Measurements from ENCODE around the gene LIN28A.

DNA sequence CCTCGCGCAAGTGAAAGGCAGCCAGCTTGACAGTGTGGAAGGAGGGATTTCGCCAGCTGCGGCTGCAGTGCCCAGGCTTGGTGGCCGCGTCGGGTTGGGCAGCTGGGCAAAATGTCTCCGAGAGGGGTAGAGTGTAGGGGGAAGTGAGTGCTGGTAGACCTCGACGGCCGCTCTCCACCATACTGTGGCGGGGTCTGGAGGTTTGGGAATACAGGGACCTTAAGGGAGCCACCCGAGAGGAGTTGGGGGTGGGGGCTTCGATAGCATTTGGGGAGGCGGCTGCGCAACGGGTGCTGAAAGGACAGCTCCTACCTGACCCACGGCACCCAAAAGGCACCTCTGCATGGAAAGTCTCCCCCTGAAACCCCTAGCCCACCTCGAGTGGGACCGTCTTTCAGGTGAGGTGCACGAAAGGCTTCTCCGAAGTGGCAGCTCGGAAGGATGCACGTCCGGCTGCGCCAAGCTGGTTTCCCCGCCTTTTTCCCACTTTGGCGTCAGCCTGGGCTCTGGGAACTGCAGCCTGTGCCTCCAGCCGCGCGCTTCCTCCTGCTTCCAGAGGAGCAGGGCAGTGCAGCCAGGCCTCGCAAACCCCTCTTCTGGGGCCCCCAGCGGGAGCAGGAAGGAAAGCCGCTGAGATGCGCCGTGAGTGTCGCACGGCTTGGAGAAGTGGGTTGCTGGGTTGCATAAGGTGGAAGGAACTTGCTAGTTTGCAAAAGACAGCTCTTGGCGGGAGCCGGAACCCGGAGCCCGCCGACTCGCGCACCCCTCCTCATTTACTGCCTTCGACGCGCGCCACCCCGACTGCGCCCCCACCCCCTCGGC is 61.1 kb downstream of the LIN28A start:
- TF ChIP-seq, protein P1, sequence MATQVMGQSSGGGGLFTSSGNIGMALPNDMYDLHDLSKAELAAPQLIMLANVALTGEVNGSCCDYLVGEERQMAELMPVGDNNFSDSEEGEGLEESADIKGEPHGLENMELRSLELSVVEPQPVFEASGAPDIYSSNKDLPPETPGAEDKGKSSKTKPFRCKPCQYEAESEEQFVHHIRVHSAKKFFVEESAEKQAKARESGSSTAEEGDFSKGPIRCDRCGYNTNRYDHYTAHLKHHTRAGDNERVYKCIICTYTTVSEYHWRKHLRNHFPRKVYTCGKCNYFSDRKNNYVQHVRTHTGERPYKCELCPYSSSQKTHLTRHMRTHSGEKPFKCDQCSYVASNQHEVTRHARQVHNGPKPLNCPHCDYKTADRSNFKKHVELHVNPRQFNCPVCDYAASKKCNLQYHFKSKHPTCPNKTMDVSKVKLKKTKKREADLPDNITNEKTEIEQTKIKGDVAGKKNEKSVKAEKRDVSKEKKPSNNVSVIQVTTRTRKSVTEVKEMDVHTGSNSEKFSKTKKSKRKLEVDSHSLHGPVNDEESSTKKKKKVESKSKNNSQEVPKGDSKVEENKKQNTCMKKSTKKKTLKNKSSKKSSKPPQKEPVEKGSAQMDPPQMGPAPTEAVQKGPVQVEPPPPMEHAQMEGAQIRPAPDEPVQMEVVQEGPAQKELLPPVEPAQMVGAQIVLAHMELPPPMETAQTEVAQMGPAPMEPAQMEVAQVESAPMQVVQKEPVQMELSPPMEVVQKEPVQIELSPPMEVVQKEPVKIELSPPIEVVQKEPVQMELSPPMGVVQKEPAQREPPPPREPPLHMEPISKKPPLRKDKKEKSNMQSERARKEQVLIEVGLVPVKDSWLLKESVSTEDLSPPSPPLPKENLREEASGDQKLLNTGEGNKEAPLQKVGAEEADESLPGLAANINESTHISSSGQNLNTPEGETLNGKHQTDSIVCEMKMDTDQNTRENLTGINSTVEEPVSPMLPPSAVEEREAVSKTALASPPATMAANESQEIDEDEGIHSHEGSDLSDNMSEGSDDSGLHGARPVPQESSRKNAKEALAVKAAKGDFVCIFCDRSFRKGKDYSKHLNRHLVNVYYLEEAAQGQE (IDR thresholded peaks at IDR 0.05; ENCODE audit: unreplicated experiment): peak; percentile 70
- TF ChIP-seq, protein P2, sequence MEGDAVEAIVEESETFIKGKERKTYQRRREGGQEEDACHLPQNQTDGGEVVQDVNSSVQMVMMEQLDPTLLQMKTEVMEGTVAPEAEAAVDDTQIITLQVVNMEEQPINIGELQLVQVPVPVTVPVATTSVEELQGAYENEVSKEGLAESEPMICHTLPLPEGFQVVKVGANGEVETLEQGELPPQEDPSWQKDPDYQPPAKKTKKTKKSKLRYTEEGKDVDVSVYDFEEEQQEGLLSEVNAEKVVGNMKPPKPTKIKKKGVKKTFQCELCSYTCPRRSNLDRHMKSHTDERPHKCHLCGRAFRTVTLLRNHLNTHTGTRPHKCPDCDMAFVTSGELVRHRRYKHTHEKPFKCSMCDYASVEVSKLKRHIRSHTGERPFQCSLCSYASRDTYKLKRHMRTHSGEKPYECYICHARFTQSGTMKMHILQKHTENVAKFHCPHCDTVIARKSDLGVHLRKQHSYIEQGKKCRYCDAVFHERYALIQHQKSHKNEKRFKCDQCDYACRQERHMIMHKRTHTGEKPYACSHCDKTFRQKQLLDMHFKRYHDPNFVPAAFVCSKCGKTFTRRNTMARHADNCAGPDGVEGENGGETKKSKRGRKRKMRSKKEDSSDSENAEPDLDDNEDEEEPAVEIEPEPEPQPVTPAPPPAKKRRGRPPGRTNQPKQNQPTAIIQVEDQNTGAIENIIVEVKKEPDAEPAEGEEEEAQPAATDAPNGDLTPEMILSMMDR (conservative IDR thresholded peaks at IDR 0.05; ENCODE audit: low read depth in 2 of 2): no peak
- TF ChIP-seq POLR2AphosphoS5 (IDR thresholded peaks at IDR 0.05; ENCODE audit: low read depth) (peak; percentile 30; the same call in 1 of the 2 replicates), EZH2phosphoT487 (IDR thresholded peaks at IDR 0.05; ENCODE audit: unreplicated experiment) (no peak), EZH2 (IDR thresholded peaks at IDR 0.05; ENCODE audit: low read depth, unreplicated experiment) (no peak), STAT1 (IDR thresholded peaks at IDR 0.05; ENCODE audit: unreplicated experiment) (no peak), NANOG (IDR thresholded peaks at IDR 0.05; ENCODE audit: borderline replicate concordance) (no peak), ZNF331 (CRISPR knock-in tag; IDR thresholded peaks at IDR 0.05; ENCODE audit: low read depth) (no peak), JUNB (IDR thresholded peaks at IDR 0.05; ENCODE audit: unreplicated experiment) (no peak), CREB1 (CRISPR knock-in tag; IDR thresholded peaks at IDR 0.05; ENCODE audit: low read depth) (no peak)
- TF ChIP-seq, protein P3, sequence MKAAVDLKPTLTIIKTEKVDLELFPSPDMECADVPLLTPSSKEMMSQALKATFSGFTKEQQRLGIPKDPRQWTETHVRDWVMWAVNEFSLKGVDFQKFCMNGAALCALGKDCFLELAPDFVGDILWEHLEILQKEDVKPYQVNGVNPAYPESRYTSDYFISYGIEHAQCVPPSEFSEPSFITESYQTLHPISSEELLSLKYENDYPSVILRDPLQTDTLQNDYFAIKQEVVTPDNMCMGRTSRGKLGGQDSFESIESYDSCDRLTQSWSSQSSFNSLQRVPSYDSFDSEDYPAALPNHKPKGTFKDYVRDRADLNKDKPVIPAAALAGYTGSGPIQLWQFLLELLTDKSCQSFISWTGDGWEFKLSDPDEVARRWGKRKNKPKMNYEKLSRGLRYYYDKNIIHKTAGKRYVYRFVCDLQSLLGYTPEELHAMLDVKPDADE (IDR thresholded peaks at IDR 0.05): 0 out of 2 replicates have a peak, but pooled peaks have one; percentile 52
- TF ChIP-seq, protein P4, sequence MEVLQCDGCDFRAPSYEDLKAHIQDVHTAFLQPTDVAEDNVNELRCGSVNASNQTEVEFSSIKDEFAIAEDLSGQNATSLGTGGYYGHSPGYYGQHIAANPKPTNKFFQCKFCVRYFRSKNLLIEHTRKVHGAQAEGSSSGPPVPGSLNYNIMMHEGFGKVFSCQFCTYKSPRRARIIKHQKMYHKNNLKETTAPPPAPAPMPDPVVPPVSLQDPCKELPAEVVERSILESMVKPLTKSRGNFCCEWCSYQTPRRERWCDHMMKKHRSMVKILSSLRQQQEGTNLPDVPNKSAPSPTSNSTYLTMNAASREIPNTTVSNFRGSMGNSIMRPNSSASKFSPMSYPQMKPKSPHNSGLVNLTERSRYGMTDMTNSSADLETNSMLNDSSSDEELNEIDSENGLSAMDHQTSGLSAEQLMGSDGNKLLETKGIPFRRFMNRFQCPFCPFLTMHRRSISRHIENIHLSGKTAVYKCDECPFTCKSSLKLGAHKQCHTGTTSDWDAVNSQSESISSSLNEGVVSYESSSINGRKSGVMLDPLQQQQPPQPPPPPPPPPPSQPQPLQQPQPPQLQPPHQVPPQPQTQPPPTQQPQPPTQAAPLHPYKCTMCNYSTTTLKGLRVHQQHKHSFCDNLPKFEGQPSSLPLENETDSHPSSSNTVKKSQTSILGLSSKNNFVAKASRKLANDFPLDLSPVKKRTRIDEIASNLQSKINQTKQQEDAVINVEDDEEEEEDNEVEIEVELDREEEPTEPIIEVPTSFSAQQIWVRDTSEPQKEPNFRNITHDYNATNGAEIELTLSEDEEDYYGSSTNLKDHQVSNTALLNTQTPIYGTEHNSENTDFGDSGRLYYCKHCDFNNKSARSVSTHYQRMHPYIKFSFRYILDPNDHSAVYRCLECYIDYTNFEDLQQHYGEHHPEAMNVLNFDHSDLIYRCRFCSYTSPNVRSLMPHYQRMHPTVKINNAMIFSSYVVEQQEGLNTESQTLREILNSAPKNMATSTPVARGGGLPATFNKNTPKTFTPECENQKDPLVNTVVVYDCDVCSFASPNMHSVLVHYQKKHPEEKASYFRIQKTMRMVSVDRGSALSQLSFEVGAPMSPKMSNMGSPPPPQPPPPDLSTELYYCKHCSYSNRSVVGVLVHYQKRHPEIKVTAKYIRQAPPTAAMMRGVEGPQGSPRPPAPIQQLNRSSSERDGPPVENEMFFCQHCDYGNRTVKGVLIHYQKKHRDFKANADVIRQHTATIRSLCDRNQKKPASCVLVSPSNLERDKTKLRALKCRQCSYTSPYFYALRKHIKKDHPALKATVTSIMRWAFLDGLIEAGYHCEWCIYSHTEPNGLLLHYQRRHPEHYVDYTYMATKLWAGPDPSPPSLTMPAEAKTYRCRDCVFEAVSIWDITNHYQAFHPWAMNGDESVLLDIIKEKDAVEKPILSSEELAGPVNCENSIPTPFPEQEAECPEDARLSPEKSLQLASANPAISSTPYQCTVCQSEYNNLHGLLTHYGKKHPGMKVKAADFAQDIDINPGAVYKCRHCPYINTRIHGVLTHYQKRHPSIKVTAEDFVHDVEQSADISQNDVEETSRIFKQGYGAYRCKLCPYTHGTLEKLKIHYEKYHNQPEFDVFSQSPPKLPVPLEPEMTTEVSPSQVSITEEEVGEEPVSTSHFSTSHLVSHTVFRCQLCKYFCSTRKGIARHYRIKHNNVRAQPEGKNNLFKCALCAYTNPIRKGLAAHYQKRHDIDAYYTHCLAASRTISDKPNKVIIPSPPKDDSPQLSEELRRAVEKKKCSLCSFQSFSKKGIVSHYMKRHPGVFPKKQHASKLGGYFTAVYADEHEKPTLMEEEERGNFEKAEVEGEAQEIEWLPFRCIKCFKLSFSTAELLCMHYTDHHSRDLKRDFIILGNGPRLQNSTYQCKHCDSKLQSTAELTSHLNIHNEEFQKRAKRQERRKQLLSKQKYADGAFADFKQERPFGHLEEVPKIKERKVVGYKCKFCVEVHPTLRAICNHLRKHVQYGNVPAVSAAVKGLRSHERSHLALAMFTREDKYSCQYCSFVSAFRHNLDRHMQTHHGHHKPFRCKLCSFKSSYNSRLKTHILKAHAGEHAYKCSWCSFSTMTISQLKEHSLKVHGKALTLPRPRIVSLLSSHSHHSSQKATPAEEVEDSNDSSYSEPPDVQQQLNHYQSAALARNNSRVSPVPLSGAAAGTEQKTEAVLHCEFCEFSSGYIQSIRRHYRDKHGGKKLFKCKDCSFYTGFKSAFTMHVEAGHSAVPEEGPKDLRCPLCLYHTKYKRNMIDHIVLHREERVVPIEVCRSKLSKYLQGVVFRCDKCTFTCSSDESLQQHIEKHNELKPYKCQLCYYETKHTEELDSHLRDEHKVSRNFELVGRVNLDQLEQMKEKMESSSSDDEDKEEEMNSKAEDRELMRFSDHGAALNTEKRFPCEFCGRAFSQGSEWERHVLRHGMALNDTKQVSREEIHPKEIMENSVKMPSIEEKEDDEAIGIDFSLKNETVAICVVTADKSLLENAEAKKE (CRISPR knock-in tag; IDR thresholded peaks at IDR 0.05): no peak

Measured in GM23338 (cell line).